Astrocyte (in vitro differentiated cells and primary cell): ENCODE data around the gene PATL2.
"Not testable (repeated sequence)": the region's sequence is repeated elsewhere in the genome, so short reads cannot be mapped to it uniquely, and the experiment has no call there.

Source experiments
- CTCF ChIP-seq: IDR thresholded peaks from 2 replicates; pipeline ENCODE4 v1.5.1; 2011; ENCODE audit warnings: low read depth, mild to moderate bottlenecking, inconsistent platforms, low read length, moderate library complexity; ENCODE audit not compliant: insufficient read depth
- EZH2 ChIP-seq: IDR thresholded peaks from 2 replicates; pipeline ENCODE4 v1.6.1; 2012; ENCODE audit warnings: mild to moderate bottlenecking, low read length, inconsistent platforms; ENCODE audit not compliant: insufficient read depth

- not testable (repeated sequence) for TF ChIP-seq CTCF, EZH2
These were observed 28.1 kb downstream of the PATL2 start for GRCh38 chr15:44682809-44683682.
